DND-41 (cell line): ENCODE measurements around the gene USP20.

ENCODE experiments used
- CTCF ChIP-seq: IDR thresholded peaks from 2 replicates; pipeline ENCODE4 v1.5.1; 2012; ENCODE audit warnings: borderline replicate concordance, low read length, moderate library complexity, mild to moderate bottlenecking; ENCODE audit not compliant: poor library complexity, severe bottlenecking; ENCODE audit errors: extremely low read depth
- EZH2 ChIP-seq: IDR thresholded peaks from 3 replicates; pipeline ENCODE4 v1.6.1; 2012; ENCODE audit warnings: borderline replicate concordance, low read depth, mild to moderate bottlenecking, moderate library complexity, low read length, inconsistent platforms; ENCODE audit not compliant: severe bottlenecking

- TF ChIP-seq CTCF = no peak
- no peak for TF ChIP-seq EZH2
Observed at GRCh38 chr9:129803676-129804060, 31.6 kb upstream of the USP20 start.
